GM19372 (cell line): ENCODE results near the gene ATP6V1G2.

ENCODE experiments used
- ATAC-seq: cut with Tn5 transposase; IDR thresholded peaks from one replicate; pipeline ENCODE4 v1.9.1; 2021; ENCODE audit warnings: mild to moderate bottlenecking, low read depth, moderate library complexity; ENCODE audit not compliant: unreplicated experiment

Gene ATP6V1G2

DNA sequence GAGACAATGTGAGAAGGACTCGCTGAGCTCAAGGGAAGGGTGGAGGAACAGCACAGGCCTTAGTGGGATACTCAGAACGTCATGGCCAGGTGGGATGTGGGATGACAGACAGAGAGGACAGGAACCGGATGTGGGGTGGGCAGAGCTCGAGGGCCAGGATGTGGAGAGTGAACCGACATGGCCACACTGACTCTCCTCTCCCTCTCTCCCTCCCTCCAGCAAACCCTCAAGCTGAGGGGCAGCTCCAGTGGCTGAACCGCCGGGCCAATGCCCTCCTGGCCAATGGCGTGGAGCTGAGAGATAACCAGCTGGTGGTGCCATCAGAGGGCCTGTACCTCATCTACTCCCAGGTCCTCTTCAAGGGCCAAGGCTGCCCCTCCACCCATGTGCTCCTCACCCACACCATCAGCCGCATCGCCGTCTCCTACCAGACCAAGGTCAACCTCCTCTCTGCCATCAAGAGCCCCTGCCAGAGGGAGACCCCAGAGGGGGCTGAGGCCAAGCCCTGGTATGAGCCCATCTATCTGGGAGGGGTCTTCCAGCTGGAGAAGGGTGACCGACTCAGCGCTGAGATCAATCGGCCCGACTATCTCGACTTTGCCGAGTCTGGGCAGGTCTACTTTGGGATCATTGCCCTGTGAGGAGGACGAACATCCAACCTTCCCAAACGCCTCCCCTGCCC lies 30.6 kb upstream of the ATP6V1G2 start:
- no peak for ATAC-seq

DNA sequence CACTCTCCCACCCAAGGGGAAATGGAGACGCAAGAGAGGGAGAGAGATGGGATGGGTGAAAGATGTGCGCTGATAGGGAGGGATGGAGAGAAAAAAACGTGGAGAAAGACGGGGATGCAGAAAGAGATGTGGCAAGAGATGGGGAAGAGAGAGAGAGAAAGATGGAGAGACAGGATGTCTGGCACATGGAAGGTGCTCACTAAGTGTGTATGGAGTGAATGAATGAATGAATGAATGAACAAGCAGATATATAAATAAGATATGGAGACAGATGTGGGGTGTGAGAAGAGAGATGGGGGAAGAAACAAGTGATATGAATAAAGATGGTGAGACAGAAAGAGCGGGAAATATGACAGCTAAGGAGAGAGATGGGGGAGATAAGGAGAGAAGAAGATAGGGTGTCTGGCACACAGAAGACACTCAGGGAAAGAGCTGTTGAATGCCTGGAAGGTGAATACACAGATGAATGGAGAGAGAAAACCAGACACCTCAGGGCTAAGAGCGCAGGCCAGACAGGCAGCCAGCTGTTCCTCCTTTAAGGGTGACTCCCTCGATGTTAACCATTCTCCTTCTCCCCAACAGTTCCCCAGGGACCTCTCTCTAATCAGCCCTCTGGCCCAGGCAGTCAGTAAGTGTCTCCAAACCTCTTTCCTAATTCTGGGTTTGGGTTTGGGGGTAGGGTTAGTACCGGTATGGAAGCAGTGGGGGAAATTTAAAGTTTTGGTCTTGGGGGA lies 29.7 kb upstream of the ATP6V1G2 start:
- no peak for ATAC-seq

DNA sequence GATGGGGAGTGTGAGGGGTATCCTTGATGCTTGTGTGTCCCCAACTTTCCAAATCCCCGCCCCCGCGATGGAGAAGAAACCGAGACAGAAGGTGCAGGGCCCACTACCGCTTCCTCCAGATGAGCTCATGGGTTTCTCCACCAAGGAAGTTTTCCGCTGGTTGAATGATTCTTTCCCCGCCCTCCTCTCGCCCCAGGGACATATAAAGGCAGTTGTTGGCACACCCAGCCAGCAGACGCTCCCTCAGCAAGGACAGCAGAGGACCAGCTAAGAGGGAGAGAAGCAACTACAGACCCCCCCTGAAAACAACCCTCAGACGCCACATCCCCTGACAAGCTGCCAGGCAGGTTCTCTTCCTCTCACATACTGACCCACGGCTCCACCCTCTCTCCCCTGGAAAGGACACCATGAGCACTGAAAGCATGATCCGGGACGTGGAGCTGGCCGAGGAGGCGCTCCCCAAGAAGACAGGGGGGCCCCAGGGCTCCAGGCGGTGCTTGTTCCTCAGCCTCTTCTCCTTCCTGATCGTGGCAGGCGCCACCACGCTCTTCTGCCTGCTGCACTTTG lies 29.0 kb upstream of the ATP6V1G2 start, which contains the start of gene TNF:
Gene TNF (plus strand): TSS at position 231 of the 567 bp plus-strand sequence. CDS start 177 bp downstream, at position 408.
- no peak for ATAC-seq

DNA sequence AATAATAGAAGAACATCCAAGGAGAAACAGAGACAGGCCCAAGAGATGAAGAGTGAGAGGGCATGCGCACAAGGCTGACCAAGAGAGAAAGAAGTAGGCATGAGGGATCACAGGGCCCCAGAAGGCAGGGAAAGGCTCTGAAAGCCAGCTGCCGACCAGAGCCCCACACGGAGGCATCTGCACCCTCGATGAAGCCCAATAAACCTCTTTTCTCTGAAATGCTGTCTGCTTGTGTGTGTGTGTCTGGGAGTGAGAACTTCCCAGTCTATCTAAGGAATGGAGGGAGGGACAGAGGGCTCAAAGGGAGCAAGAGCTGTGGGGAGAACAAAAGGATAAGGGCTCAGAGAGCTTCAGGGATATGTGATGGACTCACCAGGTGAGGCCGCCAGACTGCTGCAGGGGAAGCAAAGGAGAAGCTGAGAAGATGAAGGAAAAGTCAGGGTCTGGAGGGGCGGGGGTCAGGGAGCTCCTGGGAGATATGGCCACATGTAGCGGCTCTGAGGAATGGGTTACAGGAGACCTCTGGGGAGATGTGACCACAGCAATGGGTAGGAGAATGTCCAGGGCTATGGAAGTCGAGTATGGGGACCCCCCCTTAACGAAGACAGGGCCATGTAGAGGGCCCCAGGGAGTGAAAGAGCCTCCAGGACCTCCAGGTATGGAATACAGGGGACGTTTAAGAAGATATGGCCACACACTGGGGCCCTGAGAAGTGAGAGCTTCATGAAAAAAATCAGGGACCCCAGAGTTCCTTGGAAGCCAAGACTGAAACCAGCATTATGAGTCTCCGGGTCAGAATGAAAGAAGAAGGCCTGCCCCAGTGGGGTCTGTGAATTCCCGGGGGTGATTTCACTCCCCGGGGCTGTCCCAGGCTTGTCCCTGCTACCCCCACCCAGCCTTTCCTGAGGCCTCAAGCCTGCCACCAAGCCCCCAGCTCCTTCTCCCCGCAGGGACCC lies 28.0 kb upstream of the ATP6V1G2 start:
- ATAC-seq = no peak

DNA sequence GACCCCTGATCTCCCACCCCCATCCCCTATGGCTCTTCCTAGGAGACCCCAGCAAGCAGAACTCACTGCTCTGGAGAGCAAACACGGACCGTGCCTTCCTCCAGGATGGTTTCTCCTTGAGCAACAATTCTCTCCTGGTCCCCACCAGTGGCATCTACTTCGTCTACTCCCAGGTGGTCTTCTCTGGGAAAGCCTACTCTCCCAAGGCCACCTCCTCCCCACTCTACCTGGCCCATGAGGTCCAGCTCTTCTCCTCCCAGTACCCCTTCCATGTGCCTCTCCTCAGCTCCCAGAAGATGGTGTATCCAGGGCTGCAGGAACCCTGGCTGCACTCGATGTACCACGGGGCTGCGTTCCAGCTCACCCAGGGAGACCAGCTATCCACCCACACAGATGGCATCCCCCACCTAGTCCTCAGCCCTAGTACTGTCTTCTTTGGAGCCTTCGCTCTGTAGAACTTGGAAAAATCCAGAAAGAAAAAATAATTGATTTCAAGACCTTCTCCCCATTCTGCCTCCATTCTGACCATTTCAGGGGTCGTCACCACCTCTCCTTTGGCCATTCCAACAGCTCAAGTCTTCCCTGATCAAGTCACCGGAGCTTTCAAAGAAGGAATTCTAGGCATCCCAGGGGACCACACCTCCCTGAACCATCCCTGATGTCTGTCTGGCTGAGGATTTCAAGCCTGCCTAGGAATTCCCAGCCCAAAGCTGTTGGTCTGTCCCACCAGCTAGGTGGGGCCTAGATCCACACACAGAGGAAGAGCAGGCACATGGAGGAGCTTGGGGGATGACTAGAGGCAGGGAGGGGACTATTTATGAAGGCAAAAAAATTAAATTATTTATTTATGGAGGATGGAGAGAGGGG lies 27.1 kb upstream of the ATP6V1G2 start:
- ATAC-seq = no peak

DNA sequence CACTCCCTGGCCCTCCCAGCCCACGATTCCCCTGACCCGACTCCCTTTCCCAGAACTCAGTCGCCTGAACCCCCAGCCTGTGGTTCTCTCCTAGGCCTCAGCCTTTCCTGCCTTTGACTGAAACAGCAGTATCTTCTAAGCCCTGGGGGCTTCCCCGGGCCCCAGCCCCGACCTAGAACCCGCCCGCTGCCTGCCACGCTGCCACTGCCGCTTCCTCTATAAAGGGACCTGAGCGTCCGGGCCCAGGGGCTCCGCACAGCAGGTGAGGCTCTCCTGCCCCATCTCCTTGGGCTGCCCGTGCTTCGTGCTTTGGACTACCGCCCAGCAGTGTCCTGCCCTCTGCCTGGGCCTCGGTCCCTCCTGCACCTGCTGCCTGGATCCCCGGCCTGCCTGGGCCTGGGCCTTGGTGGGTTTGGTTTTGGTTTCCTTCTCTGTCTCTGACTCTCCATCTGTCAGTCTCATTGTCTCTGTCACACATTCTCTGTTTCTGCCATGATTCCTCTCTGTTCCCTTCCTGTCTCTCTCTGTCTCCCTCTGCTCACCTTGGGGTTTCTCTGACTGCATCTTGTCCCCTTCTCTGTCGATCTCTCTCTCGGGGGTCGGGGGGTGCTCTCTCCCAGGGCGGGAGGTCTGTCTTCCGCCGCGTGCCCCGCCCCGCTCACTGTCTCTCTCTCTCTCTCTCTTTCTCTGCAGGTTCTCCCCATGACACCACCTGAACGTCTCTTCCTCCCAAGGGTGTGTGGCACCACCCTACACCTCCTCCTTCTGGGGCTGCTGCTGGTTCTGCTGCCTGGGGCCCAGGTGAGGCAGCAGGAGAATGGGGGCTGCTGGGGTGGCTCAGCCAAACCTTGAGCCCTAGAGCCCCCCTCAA lies 25.9 kb upstream of the ATP6V1G2 start, which contains the start of gene LTA:
Gene LTA (plus strand): TSS at position 249 of the 871 bp plus-strand sequence. CDS start 454 bp downstream, at position 703.
- peak; percentile 41 for ATAC-seq

DNA sequence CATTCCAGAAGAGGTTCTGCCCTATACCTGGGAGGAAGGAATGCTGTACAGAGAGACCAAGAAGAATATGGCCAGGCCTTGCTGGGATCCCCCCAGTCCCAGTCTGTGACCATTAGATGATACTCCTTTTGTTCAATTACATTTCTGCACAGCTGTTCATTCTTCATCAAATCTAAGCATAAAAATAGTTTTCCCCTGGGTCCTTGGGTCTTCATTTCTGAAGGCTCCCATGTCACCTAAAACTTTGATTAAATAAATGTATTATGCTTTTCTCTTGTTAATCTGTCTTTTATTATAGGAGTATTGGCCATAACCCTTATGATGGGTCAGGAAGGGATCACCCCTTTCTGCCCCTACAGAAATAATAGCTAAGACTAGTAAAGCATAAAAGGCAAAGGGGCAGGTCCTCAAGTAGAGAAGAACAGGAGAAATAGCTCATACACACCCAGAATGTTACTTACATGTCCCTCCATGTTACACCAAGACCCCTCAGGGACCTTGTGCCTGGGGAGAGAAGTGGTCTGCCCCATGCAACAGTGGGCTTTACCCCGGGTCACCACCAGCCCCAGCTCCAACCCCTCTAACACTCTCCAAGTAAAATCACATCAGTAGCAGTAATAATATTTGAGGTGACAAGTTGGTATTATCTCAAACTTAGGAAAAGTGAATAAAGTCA lies 23.6 kb upstream of the ATP6V1G2 start:
- ATAC-seq = no peak

DNA sequence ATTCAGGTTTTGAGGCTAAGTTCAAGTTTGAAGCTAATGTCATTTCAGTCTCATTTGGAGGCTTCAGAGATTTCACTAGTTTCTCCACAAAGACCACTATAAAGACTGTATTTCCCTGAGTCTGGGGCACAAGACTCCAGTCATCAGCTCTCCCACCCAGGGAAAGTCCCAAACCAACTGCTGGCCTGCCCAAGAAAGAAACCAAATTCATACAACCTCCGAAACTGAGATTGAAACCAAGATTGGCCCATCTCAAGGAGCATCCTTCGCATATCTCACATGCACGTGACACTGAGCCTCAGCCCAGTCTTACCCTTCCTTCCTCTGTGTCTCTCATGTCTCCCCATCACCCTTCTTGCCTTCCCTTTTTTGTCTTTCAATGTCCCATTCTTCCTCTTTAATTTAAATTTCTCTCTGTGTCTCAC lies 22.1 kb upstream of the ATP6V1G2 start:
- ATAC-seq = peak; percentile 63

DNA sequence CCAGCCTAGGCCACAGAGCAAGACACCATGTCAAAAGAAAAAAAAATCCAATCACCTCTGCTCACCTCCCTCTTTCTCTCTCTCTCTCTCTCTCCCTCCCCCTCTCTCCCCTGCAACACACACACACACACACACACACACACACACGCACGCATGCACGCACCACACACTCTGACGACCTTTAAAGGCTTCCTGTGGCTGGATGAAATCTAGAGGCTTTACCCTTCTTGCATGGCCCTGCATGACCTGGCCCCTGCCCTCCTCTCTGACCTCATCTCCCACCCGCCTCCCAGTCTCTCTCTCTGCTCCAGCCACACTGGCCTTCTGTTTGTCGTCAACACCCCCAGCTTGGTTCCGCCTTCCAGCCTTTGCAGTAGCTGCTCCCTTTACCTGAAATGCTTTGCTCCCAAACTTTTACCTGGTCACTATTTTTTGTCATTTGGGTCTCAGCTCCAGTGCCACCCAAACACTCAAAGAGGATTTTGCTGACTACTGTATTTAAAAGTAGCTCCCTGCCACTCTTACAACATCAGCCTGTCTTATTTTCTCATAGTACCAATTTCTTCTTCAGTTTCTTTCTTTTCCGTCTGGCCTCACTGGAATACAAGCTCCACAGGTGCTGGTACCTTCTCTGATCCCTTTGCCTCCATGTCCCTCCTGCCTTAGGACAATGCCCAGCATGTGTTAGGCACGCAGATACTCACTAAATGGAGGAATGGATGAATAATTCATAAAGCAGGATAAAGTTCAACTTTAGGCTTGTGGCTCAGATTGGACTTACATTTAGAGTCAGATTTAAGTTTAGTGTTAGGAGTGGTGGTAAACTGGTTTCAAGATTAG lies 21.3 kb upstream of the ATP6V1G2 start:
- ATAC-seq = no peak

DNA sequence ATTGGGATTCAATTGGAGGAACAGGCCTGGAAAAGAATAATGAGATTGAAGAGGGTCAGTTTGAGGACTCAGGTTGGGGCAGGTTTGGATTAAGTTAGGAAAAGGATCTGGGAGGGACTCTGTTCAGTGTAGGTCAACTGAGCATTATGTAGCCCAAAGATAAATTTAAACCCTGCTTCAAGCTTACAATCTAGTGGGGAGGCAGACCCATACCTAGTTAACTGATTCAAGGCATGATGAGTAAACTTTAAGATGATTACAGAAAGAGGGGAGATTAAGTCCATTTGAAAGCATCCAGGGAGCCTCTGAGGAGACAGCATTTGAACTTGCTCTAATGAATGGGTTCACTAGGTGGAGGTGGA lies 14.3 kb upstream of the ATP6V1G2 start:
- no peak for ATAC-seq

DNA sequence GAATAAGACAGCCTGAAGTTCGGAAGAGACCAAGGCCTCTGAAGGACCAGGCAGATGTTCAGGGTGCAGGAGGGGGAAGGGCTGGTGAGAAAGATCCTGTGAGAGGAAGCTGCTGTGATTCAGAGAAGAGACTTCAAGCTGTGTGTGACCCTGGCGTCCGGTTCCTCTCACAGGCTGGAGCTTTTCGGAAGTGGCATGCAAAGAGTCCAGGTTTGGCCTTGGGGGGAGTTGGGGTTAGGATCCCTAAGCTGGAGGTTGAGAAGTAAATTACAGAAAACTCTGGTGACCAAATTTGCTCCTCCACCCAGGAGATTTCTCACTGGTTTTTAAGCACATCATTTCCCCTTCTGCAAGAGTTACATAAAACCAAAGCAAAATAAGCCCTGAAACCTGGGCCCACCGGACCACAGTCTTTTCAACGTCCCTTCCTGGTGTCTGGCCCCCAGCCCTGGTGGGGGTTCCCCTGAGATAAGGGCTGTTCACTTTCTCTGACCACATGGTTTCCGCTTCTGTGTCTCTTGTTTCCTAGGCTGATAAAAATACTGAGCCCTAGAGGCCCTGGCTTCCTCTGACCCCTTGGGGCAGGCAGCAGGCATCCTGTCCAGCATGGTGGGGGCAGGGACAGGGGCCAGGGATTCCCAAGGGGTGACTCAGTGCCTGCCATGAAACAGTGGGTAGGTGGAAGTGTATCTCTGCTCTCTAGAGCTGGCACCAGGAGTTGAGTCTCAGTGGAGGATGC lies 13.7 kb upstream of the ATP6V1G2 start:
- ATAC-seq = no peak

DNA sequence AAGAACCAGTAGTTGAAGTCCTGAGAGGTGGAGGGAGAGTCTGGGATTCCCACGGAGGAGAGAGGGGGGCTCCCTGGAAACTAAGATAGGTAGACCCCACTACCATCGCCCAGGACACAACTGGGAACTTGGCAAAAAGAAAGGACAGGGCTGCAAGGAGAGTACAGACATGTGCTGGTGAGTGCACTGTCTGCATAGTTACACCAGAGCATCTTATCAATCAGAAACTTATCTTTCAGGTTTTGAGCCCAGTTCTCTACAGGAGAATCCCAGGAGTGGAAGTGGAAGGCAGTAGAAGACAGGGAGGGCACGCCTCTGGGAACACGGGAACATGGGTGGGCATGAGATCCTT lies 13.2 kb upstream of the ATP6V1G2 start:
- no peak for ATAC-seq

DNA sequence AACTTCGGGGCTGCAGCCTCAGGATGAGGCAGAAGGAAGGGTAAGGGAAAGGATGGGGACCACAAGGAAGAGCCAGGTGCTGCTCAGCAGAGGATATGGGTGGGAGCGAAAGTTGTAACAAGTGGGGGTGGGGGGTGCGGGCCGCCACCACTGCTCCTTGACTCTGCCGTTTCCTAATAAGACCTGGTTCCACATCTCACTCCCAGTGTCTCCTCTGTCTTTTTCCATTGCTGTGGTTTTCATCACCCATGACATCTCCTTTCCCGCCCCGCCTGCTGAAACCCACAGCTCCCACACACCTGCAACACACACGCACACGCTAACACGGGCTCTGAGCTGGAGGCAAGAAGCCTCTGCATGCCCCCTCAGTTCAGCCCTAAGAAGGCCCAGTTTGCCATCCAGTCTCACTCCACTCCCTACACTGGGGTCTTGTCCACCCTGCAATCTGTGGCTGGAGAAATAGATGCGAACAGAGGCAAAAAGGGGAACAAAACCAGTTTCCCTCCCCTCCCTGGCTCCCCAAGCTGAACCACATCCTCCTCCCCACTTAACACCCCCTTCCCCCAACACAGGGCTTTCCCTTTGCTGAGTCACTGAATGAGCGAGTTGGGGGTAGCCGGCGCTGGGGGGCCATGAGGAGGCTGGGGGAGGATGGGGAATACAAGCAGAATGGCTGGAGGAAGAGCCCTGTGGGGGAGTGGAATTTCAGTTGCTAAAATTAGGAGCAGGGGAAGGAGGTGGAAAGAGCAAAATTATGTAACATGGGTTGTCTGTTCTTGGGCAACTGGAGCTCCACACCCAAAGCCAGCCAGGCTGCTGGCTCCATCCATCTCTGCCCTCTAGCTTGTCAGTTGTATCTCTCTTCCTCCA lies 12.5 kb upstream of the ATP6V1G2 start:
- no peak for ATAC-seq

DNA sequence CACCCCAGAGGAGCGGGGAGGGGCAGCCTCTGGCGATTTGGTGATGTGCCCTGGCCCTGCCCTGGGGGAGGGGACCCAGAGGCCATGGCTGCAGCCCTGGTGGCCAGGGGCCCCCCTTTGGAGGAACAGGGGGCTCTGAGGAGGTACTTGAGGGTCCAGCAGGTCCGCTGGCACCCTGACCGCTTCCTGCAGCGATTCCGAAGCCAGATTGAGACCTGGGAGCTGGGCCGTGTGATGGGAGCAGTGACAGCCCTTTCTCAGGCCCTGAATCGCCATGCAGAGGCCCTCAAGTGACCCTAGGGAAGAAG lies 11.9 kb upstream of the ATP6V1G2 start:
- ATAC-seq = no peak

DNA sequence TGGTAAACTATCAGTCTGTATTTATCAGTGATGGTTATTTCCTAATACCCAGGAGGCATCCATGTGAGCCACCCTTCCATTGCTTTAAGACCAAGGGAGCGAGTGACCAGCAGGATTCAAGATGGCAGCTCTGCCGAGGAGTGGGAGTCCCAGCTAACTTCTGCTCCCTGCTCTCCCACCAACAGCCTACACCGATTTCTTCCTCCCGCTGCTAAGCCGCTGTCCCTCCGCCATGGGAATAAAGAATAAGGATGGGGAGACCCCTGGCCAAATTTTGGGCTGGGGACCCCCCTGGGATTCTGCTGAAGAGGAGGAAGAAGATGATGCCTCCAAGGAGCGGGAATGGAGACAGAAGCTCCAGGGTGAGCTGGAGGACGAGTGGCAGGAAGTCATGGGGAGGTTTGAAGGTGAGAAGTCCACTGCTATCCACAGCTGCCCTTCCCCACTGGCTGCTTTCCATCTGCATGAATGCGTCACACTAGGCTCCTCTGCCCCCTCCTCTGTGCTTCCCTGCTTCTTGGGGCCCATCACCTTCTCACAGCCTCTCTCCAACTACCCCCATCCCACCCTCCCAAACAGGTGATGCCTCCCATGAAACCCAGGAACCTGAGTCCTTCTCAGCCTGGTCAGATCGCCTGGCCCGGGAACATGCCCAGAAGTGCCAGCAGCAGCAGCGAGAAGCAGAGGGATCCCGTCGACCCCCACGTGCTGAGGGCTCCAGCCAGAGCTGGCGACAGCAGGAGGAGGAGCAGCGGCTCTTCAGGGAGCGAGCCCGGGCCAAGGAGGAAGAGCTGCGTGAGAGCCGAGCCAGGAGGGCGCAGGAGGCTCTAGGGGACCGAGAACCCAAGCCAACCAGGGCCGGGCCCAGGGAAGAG lies 11.3 kb upstream of the ATP6V1G2 start:
- no peak for ATAC-seq
